Loucy (cell line): Measurements from ENCODE around the gene LENG8.

ENCODE experiments used
- H2AFZ ChIP-seq: fragments of 200-600 bp; sonication (generic); 2 replicates; pipeline ENCODE4 v1.6.0; 2016; ENCODE audit warnings: antibody characterized with exemption, mild to moderate bottlenecking, low read length, moderate library complexity
- H3F3A ChIP-seq: fragments of 200-600 bp; 2 replicates; pipeline ENCODE4 v1.6.0; 2016; ENCODE audit warnings: antibody characterized with exemption, low read depth, mild to moderate bottlenecking
- H3K27me3 ChIP-seq: fragments of 200-600 bp; sonication (generic); 2 replicates; pipeline ENCODE4 v1.6.1; 2014; ENCODE audit warnings: low read length, mild to moderate bottlenecking; ENCODE audit not compliant: insufficient read depth, poor library complexity, severe bottlenecking
- H3K36me3 ChIP-seq: fragments of 200-600 bp; sonication (generic); 2 replicates; pipeline ENCODE4 v1.6.1; 2016; ENCODE audit warnings: low read length; ENCODE audit not compliant: insufficient read depth
- H3K4me1 ChIP-seq: fragments of 200-600 bp; sonication (generic); 2 replicates; pipeline ENCODE4 v1.5.1; 2014; ENCODE audit warnings: low read length, mild to moderate bottlenecking; ENCODE audit not compliant: insufficient read depth, poor library complexity, severe bottlenecking
- H3K4me2 ChIP-seq: fragments of 200-600 bp; sonication (generic); 2 replicates; pipeline ENCODE4 v1.6.0; 2014; ENCODE audit warnings: antibody characterized with exemption, low read length, low read depth, mild to moderate bottlenecking; ENCODE audit not compliant: poor library complexity, severe bottlenecking
- H3K4me3 ChIP-seq: fragments of 200-600 bp; sonication (generic); 2 replicates; pipeline ENCODE4 v1.5.1; 2014; ENCODE audit warnings: low read length, mild to moderate bottlenecking, mixed read lengths; ENCODE audit not compliant: poor library complexity, severe bottlenecking
- H3K79me2 ChIP-seq: fragments of 200-600 bp; sonication (generic); 2 replicates; pipeline ENCODE4 v1.6.1; 2014; ENCODE audit warnings: low read length; ENCODE audit not compliant: insufficient read depth
- H3K9ac ChIP-seq: fragments of 200-600 bp; sonication (generic); 2 replicates; pipeline ENCODE4 v1.6.0; 2014; ENCODE audit warnings: mild to moderate bottlenecking, low read depth, low read length, moderate library complexity; ENCODE audit not compliant: poor library complexity, severe bottlenecking
- H3K9me2 ChIP-seq: fragments of 200-600 bp; sonication (generic); replicated peaks from 2 replicates; pipeline ENCODE4 v1.6.1; 2016; ENCODE audit warnings: low read depth, low read length, mixed read lengths
- H3K9me3 ChIP-seq: fragments of 200-600 bp; sonication (generic); 2 replicates; pipeline ENCODE4 v1.6.1; 2014; ENCODE audit warnings: mild to moderate bottlenecking, antibody characterized with exemption, low read length, low read depth; ENCODE audit not compliant: insufficient read depth
- H4K20me1 ChIP-seq: fragments of 200-600 bp; sonication (generic); 2 replicates; pipeline ENCODE4 v1.6.0; 2014; ENCODE audit warnings: antibody characterized with exemption, low read length, mild to moderate bottlenecking; ENCODE audit not compliant: insufficient read depth, poor library complexity, severe bottlenecking
- EZH2phosphoT487 ChIP-seq: fragments of 200-600 bp; IDR thresholded peaks from 2 replicates; pipeline ENCODE4 v1.6.1; 2018; ENCODE audit warnings: antibody characterized with exemption, mild to moderate bottlenecking, moderate library complexity, borderline replicate concordance
- TF ChIP-seq, protein P1 (sequence below): fragments of 200-600 bp; sonication (generic); conservative IDR thresholded peaks from 2 replicates; pipeline ENCODE4 v1.5.1; 2014; ENCODE audit warnings: mild to moderate bottlenecking, antibody characterized with exemption, low read length

LENG8 gene

DNA sequence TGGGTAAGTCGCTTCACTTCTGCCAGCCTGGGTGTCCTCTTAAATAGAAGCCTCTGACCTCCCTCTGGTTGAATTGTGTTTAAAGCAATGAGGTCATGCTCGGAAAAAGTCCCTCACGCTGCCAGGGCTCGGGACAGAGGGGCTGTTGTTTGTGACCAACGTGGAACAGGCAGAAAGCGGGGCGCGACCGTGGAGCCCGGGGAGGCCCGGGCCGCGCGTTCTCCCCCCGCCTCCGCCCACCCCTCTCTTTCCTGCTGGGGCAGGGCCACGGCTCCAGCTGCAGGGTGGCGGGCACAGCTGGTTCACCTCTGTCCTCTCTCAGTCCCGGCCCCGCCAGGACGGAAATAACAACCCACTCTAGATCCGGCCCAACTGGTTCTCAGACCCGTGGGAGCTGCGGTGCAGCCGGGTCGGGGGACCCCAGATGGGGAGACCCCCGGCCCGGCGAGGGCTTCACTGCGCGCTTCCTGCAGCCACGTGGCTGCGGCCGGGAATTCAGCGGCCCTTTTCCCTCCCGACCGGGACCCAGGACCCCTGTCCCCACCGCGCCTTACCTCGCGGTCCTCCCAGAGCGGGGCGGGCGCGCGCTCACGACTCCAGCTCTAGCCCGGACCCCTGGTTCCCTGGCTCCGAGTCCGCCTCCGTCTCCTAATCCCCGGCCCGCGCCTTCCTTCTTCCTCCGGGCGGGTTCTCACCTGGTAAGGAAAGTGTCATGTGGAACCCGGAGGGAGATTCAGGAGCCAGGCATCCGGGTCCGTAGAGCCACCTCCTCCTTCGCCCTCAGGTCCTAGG lies 22.2 kb downstream of the LENG8 start:
- no peak overlapping the region for H2AFZ ChIP-seq
- no peaks in the 10 kb centered on the region for H3F3A ChIP-seq
- no peaks in the 10 kb centered on the region for H3K79me2 ChIP-seq
- H3K4me3 ChIP-seq, result no peak overlapping the region
- no peaks in the 10 kb centered on the region for H3K9me3 ChIP-seq
- H3K4me2 ChIP-seq, result no peak overlapping the region
- TF ChIP-seq EZH2phosphoT487, result no peak
- TF ChIP-seq, protein P1, sequence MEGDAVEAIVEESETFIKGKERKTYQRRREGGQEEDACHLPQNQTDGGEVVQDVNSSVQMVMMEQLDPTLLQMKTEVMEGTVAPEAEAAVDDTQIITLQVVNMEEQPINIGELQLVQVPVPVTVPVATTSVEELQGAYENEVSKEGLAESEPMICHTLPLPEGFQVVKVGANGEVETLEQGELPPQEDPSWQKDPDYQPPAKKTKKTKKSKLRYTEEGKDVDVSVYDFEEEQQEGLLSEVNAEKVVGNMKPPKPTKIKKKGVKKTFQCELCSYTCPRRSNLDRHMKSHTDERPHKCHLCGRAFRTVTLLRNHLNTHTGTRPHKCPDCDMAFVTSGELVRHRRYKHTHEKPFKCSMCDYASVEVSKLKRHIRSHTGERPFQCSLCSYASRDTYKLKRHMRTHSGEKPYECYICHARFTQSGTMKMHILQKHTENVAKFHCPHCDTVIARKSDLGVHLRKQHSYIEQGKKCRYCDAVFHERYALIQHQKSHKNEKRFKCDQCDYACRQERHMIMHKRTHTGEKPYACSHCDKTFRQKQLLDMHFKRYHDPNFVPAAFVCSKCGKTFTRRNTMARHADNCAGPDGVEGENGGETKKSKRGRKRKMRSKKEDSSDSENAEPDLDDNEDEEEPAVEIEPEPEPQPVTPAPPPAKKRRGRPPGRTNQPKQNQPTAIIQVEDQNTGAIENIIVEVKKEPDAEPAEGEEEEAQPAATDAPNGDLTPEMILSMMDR, result no peak
- no peaks in the 10 kb centered on the region for H3K27me3 ChIP-seq
- H3K9ac ChIP-seq, result no peak overlapping the region
- H3K4me1 ChIP-seq, result no peaks in the 10 kb centered on the region
- H3K9me2 ChIP-seq, result no peaks in the 10 kb centered on the region
- H4K20me1 ChIP-seq, result no peaks in the 10 kb centered on the region
- no peaks in the 10 kb centered on the region for H3K36me3 ChIP-seq

DNA sequence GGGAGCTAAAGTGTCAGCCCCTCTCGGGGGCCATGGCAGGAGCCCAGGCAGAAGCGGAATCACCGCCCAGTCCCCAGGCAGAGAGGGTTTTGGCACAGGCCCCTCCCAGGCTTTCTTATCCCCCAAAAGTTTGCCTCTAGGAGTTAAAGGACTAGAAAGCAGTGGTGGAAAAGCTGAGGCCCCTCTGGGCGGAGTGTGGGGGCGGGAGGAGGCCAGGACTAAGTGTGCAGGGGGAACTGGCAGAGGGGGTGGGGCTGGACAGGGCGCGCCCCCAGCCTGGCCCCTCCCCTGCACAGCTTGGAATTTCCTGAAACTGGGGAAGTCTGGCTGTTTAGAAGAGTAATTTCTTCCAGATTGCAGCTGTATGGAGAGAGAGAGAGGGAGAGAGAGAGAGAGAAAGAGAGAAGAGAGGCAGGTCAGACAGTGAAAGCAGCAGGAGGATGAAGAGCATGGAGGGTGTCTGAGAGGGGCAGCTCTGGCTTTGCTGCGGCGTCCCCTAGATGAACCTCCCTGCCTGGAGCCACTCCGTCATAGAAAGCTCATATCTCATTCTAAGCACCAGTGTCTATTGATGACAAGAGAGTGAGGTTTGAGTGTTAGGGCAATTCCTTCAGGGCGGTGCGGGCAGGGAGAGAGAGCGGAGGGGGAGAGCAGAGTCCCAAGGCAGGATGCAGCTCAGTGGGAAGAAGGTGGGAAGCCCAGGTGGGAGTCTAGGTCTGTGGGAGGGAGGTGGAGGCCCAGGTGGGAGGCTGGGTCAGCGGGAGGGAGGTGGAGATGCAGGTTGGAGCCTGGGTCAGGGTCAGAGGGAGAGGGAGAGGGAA lies 24.3 kb downstream of the LENG8 start, which contains the start of gene CDC42EP5:
Gene CDC42EP5 (minus strand): TSS at position 226 of the 821 bp plus-strand sequence. CDS start 7,749 bp downstream, outside the sequence.
- no peaks in the 10 kb centered on the region for H3K79me2 ChIP-seq
- H2AFZ ChIP-seq, result peak within 1 kb of the TSS; percentile 45; the same call in 1 of the 2 replicates
- no peaks in the 10 kb centered on the region for H3K36me3 ChIP-seq
- no peak within 1 kb of the TSS for H3K9ac ChIP-seq
- no peak within 1 kb of the TSS for H3K4me2 ChIP-seq
- H3K27me3 ChIP-seq, result no peaks in the 10 kb centered on the region
- H3K4me3 ChIP-seq, result no peak within 1 kb of the TSS
- TF ChIP-seq, protein P1, result no peak
- TF ChIP-seq EZH2phosphoT487, result no peak
- H3F3A ChIP-seq, result no peaks in the 10 kb centered on the region
- no peaks in the 10 kb centered on the region for H3K9me2 ChIP-seq
- no peaks in the 10 kb centered on the region for H4K20me1 ChIP-seq
- H3K9me3 ChIP-seq, result no peaks in the 10 kb centered on the region
- H3K4me1 ChIP-seq, result no peaks in the 10 kb centered on the region

DNA sequence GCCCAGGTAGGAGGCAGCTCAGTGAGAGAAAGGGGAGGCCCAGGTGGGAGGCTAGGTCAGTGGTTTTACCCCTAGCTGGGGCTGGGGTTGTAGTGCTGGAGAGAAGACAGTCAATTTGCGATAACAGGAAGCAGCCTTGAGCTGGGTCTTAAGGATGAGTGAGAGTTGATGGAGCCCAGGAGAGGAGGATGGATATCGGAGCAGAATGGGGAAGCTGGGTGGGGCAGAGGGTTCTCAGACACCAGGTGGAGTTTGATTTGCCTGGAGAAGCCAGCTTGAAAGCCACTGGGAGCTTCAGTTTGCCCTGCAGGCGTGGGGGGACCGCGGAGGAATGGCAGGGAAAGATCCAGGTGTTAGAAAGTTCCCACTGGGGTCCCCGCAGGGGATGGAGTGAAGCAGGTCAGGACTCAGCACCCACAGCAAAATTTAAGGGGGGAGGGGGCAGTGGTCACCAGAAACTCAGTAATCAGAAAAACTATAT lies 24.9 kb downstream of the LENG8 start:
- Histone ChIP-seq H3K4me3 (no peak overlapping the region), H2AFZ (no peak overlapping the region), H3K9ac (no peak overlapping the region), H3K4me2 (no peak overlapping the region), H3K9me2 (no peaks in the 10 kb centered on the region), H3K36me3 (no peaks in the 10 kb centered on the region), H4K20me1 (no peaks in the 10 kb centered on the region), H3K79me2 (no peaks in the 10 kb centered on the region), H3K27me3 (no peaks in the 10 kb centered on the region), H3K4me1 (no peaks in the 10 kb centered on the region), H3F3A (no peaks in the 10 kb centered on the region), H3K9me3 (no peaks in the 10 kb centered on the region)
- TF ChIP-seq EZH2phosphoT487, result no peak
- TF ChIP-seq, protein P1, result no peak
